Measurements from ENCODE around the gene PLG. TPM values are rescaled to one million over a fixed set of nuclear protein-coding genes. Genes with fewer than 3 reads are reported as not detected.
"Not testable (repeated sequence)": the region's sequence is repeated elsewhere in the genome, so short reads cannot be mapped to it uniquely, and the experiment has no call there.

PLG gene
- total RNA-seq, 1 experiment from 2014 or later: not detected

- H3K9me3 ChIP-seq (ENCODE audit: insufficient read depth, low read depth): no peaks in the 10 kb centered on the region
- H3K4me1 ChIP-seq (replicated peaks; ENCODE audit: insufficient read depth): no peaks in the 10 kb centered on the region
- no peaks in the 10 kb centered on the region for H3K79me2 ChIP-seq (ENCODE audit: low read depth)
- POLR2A ChIA-PET (ENCODE audit: unreplicated experiment): no interaction called here
- CTCF ChIA-PET: no interaction called here
- no peaks in the 10 kb centered on the region for H3F3A ChIP-seq (ENCODE audit: insufficient read depth, low read depth)
- no peaks in the 10 kb centered on the region for H3K9me2 ChIP-seq (ENCODE audit: insufficient read depth)
- no peak overlapping the region for H3K4me3 ChIP-seq
- no peaks in the 10 kb centered on the region for H4K20me1 ChIP-seq (ENCODE audit: insufficient read depth)
- DNase-seq: no peak
- H2AFZ ChIP-seq: no peak overlapping the region
- H3K4me2 ChIP-seq: no peak overlapping the region
- H3K27ac ChIP-seq: no peak overlapping the region
- no peaks in the 10 kb centered on the region for H3K27me3 ChIP-seq (ENCODE audit: insufficient read depth, low read depth)
- BruUV-seq (replicated peaks): no TSS peak
- H3K36me3 ChIP-seq (ENCODE audit: low read depth): no peaks in the 10 kb centered on the region
- intact Hi-C loops (cut with micrococcal nuclease; ENCODE audit: unreplicated experiment): no loop called here
- TF ChIP-seq EZH2 (IDR thresholded peaks at IDR 0.05; ENCODE audit: low read depth): no peak
- TF ChIP-seq, protein P1, sequence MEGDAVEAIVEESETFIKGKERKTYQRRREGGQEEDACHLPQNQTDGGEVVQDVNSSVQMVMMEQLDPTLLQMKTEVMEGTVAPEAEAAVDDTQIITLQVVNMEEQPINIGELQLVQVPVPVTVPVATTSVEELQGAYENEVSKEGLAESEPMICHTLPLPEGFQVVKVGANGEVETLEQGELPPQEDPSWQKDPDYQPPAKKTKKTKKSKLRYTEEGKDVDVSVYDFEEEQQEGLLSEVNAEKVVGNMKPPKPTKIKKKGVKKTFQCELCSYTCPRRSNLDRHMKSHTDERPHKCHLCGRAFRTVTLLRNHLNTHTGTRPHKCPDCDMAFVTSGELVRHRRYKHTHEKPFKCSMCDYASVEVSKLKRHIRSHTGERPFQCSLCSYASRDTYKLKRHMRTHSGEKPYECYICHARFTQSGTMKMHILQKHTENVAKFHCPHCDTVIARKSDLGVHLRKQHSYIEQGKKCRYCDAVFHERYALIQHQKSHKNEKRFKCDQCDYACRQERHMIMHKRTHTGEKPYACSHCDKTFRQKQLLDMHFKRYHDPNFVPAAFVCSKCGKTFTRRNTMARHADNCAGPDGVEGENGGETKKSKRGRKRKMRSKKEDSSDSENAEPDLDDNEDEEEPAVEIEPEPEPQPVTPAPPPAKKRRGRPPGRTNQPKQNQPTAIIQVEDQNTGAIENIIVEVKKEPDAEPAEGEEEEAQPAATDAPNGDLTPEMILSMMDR (conservative IDR thresholded peaks at IDR 0.05): no peak
Measured at GRCh38 chr6:160697826-160698225, 4.2 kb upstream of the PLG start.

DNA sequence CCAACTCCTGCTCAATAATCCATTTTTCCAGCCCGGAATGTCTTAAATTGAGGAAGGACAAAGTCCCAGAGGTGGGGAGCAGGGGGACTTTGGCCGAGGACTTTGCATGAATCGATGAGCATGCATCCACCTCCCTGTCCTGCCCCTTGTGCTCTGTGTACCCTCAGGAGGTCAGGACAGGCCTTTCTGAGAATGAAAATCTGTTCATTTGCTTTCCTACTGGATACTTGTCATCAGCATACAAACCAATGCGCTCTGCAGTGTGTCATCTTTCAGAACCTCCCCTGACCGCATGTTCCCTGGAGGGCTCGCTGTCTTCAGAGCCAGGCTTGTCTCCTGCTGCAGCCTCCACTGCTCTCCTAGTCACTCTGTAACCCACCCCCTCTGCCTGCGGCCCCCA, 2.6 kb downstream of the PLG start:
- H3K4me1 ChIP-seq (replicated peaks; ENCODE audit: insufficient read depth); POLR2A ChIA-PET (ENCODE audit: unreplicated experiment); H3K27me3 ChIP-seq (ENCODE audit: insufficient read depth, low read depth); H3K4me2 ChIP-seq; H3K4me3 ChIP-seq; BruUV-seq (replicated peaks); H2AFZ ChIP-seq; H3K9me3 ChIP-seq (ENCODE audit: insufficient read depth, low read depth); H3K36me3 ChIP-seq (ENCODE audit: low read depth); H3K27ac ChIP-seq; H4K20me1 ChIP-seq (ENCODE audit: insufficient read depth); H3K79me2 ChIP-seq (ENCODE audit: low read depth); H3K9me2 ChIP-seq (ENCODE audit: insufficient read depth); intact Hi-C loops (cut with micrococcal nuclease; ENCODE audit: unreplicated experiment); DNase-seq; H3F3A ChIP-seq (ENCODE audit: insufficient read depth, low read depth); CTCF ChIA-PET: not testable (repeated sequence)

DNA sequence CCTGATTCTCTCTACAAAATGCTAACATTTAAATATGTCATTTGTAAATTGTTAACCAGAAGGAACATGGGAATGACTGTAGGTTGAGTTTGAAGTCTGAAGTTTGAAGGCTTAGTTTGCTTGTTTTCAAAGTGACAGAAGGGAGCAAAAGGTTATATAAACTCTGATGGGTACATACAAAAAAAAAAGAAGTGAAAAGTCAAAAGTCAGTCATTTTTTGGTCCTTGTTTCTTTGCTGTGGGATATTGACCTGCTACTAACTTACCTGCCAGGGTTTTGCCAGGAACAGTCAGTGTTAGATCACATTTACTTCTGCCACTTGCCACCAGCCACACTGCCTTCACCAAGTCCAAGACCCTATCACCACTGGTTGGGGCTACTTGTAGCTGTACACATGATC, 6.9 kb downstream of the PLG start:
- H3K79me2 ChIP-seq (ENCODE audit: low read depth); H3K9me3 ChIP-seq (ENCODE audit: insufficient read depth, low read depth); H3K4me1 ChIP-seq (replicated peaks; ENCODE audit: insufficient read depth); H4K20me1 ChIP-seq (ENCODE audit: insufficient read depth); H3K9me2 ChIP-seq (ENCODE audit: insufficient read depth); BruUV-seq (replicated peaks); DNase-seq; H3K4me3 ChIP-seq; CTCF ChIA-PET; H2AFZ ChIP-seq; H3K27me3 ChIP-seq (ENCODE audit: insufficient read depth, low read depth); POLR2A ChIA-PET (ENCODE audit: unreplicated experiment); H3K27ac ChIP-seq; H3F3A ChIP-seq (ENCODE audit: insufficient read depth, low read depth); H3K36me3 ChIP-seq (ENCODE audit: low read depth); H3K4me2 ChIP-seq; intact Hi-C loops (cut with micrococcal nuclease; ENCODE audit: unreplicated experiment): not testable (repeated sequence)

DNA sequence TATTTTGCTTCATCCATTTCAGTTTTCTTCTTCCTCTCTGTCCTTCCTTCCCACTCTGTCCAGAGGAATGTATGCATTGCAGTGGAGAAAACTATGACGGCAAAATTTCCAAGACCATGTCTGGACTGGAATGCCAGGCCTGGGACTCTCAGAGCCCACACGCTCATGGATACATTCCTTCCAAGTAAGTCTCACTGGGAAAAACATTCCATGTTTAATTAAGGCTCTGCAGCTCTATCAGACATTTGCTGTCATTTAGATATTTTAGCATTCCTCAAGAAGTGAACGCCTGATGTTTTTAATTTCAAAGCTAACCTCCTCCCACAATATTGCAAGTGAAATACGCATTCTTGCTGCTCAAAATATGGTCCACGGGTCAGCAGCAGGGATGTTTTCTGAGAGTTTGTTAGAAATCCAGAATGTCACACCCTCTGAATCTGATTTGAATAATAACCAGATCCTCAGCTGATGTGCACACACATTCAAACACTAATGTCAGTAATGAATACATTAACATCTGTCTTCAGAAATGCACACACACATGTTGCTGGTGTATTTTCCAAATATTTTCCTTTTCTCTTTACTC, 12.8 kb downstream of the PLG start:
- H3K27ac ChIP-seq: no peak overlapping the region
- CTCF ChIA-PET: no interaction called here

More for the DNA sequence above, 12.8 kb downstream of the PLG start:
- no peak for DNase-seq
- no peak for TF ChIP-seq EZH2 (IDR thresholded peaks at IDR 0.05; ENCODE audit: low read depth)
- TF ChIP-seq, protein P1 (conservative IDR thresholded peaks at IDR 0.05): no peak
- Histone ChIP-seq H3K79me2 (ENCODE audit: low read depth) (no peaks in the 10 kb centered on the region), H3K27me3 (ENCODE audit: insufficient read depth, low read depth) (peaks cover 25% of the 10 kb centered on the region), H3K4me3 (no peak overlapping the region), H3K36me3 (ENCODE audit: low read depth) (no peaks in the 10 kb centered on the region), H3K9me3 (ENCODE audit: insufficient read depth, low read depth) (no peaks in the 10 kb centered on the region), H3K4me1 (replicated peaks; ENCODE audit: insufficient read depth) (no peaks in the 10 kb centered on the region), H3K4me2 (no peak overlapping the region), H2AFZ (no peak overlapping the region), H4K20me1 (ENCODE audit: insufficient read depth) (no peaks in the 10 kb centered on the region), H3K9me2 (ENCODE audit: insufficient read depth) (no peaks in the 10 kb centered on the region), H3F3A (ENCODE audit: insufficient read depth, low read depth) (no peaks in the 10 kb centered on the region)
- no TSS peak for BruUV-seq (replicated peaks)
- intact Hi-C loops (cut with micrococcal nuclease; ENCODE audit: unreplicated experiment): no loop called here
- POLR2A ChIA-PET (ENCODE audit: unreplicated experiment): no interaction called here

Data from PC-9 (cell line).